Effector CD4-positive, alpha-beta T cell (primary cell): ENCODE data around the gene CFAP57.

Experiments used
- DNase-seq: peaks from one replicate; pipeline ENCODE4 v3.0.0-alpha.2; 2020

The CFAP57 gene

DNA sequence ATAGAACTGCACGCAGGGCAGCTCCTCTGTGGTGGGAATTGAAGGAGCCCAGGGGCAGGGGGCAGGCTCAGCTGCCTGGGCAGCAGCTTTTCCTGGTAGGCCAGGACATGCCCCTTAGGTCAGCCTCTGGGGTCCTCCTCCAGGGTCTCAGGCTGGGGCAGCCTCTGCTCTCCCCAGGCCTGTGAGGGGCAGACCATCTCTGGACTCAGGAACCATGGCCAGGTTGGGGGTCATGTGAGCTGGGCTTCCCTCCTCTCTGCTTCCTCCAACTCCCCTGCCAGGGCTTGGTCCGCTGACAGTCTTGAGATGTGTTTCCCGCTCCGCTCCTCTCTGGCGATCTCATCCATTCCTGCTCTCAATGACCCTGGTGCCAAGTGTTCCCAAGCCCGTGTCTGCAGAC lies 107.5 kb downstream of the CFAP57 start:
- DNase-seq: no peak

DNA sequence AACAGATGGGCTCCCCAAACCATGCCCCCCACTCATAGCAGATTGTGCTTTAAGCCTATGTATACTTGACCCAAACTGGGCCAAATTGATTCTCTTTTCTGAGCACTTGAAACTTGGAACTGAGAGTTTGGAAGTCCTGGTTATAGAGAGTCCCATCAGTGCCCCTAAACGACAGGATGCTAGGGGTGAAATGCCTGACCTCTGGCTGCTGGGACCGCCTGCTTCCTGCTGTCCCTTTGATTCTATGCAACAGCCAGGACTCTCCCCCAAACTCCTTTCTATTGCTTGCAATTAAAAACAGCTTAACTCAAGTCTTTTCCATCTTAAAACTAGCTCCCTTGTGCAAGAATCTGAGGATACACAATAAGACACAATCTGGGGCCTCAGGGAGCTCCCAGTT lies 108.6 kb downstream of the CFAP57 start:
- no peak for DNase-seq

DNA sequence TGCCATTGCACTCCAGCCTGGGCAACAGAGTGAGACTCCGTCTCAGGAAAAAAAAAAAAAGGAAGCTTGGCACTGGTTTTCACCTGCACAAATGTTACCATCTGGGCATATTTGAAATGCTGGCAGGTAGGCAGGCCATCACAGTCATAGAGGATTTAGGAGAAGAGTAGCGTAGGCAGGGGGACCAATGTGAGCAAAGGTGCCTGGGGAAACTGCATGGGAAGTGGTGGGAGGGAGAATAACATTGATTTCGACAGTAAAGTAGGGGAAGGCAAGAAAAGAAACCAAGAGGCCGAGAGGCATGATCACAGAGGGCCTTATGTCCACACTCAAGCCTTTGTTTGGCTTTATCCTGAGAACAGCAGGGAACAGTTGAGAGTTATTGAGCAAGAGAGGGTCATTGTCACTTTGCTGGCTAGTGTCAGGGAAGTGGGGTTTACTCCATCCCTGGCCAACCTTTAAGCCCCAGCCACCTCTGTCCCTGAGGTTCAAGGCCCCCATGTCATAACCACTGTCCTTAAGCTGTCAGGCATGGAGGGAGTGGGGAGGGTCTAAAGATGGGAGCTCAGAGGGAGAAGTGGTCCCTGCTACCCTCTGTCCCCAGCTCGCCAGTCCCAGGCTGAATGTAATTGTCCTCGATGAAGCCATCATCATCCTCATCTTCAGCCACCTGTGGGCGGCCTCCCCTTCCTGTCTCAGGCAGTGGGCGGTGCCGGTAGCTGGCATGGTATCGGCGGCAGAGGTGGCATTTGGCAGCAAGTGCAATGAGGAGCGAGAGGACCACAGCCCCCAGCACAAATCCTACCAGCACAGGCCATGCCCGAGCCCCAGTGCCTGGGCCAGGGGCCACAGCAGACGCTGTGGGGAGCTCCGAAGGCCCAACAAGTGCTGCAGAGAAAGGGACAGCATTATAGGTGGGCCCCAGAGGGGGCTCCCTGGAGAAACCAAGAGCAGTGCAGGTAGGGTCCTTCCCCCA lies 110.4 kb downstream of the CFAP57 start:
- no peak for DNase-seq

DNA sequence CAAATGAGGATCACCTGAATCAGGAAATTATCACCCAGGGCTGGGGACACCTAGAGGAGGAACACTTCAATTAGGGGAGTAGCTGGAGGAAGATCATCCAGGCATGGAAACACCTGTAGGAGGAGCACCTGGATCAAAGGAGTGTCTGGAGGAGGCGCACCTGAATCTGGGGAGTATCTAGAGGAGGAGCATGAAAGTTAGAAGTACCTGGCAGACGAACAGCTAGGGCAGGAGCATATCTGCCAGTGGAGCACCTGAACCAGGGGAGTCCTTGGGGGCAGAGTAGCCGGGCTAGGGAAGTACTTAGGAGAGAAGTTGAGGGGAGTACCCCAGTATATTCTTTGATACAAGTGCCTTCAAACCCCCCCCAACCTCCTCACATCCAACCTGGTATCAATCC lies 111.9 kb downstream of the CFAP57 start:
- DNase-seq: no peak

DNA sequence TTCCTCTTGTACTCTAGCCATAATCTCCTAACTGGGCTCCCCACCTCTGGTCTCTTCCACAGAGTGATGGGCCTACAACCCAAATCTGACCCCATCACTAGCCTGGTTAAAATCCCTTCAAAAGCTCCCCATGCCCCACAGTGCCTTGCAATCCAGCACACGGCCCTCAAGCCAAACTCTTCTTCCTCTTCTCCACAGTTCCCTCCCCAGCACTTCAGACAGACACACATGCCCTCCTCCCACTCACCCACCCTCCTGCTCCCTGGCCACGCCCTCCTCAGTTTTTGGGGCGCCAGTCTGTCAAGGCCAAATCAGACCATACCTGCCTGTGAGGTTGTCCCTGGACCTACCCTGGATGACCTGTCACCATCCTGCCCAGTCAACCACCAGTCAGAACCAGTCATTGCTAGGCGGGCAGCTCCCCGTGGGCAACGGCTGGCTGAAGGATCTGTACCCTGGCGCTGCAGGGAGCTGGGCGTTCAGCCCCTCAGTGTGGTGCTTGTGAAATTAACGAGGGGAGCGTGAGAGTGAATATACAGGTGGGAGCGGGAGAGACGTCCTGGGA lies 112.5 kb downstream of the CFAP57 start:
- no peak for DNase-seq

DNA sequence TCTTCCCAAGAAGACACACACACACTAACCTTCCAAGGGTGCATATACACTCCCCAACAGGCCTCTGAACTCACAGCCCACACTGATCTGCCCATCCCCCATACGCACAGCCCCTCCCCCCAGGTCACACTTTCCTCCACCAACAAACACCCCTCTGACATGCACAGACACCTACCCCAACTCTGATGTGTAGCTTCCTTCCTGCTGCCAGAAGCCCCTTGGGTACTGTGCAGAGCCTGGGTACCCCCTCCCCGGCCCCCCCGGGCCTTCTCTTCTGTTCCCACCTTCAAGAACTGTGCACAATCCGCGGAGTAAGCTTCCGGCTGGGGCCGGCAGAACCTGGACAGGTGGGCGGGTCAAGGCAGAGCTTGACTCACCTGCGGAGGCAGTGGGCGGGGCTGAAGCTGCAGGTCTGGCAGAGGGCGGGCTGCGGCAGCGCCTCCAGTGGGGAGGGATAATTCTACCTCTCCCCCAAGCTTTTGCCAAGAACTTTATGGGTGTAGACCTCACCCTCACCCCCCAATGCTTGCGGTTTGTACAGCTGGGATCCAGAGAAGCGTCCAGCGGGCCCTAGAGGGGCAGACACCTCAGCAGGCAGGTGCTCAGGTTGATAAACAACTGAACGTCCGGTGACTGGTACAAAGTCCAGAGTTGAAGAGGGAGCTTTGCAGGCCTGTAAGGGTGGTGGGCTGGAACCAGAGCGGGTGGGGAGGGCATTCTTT lies 113.3 kb downstream of the CFAP57 start, which contains the start of gene C1orf210:
Gene C1orf210 (minus strand): TSS at position 313 of the 722 bp plus-strand sequence. CDS start 2,311 bp downstream, outside the sequence.
- DNase-seq: no peak

DNA sequence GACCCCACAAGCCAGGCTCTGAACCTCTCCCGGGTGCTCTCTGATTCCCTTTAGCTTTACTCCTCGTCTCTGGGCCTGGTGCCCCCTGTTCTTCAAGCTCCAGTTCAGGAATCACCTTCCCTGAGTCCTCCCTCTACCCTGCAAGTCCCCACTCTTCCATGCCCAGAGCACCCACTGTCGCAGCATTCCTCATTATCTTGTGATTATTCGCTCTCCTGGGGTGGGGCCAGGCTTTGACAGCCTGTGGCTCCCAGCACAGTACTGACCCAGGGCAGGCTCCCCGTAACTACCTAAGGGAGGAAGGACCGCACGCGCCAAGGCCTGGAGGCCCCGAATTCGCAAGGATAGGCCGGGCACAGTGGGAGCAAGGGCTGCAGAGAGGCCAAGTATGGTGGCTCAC lies 114.0 kb downstream of the CFAP57 start:
- no peak for DNase-seq

DNA sequence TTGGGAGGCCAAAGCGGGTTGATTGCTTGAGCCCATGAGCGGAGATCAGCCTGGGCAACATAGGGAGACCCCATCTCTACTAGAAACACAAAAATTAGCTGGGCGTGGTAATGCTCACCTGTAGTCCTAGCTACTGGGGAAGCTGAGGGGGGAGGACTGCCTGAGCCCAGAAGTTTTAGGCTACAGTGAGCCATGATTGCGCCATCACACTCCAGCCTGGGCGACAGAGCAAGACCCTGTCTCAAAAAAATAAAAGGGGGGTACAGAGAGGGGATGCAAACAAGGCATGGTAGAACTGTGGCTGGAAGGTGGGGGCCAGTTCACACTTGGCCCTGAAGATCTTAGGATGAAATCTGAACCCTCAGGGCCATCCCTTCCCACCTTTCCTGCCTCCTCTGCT lies 114.4 kb downstream of the CFAP57 start:
- DNase-seq: no peak

DNA sequence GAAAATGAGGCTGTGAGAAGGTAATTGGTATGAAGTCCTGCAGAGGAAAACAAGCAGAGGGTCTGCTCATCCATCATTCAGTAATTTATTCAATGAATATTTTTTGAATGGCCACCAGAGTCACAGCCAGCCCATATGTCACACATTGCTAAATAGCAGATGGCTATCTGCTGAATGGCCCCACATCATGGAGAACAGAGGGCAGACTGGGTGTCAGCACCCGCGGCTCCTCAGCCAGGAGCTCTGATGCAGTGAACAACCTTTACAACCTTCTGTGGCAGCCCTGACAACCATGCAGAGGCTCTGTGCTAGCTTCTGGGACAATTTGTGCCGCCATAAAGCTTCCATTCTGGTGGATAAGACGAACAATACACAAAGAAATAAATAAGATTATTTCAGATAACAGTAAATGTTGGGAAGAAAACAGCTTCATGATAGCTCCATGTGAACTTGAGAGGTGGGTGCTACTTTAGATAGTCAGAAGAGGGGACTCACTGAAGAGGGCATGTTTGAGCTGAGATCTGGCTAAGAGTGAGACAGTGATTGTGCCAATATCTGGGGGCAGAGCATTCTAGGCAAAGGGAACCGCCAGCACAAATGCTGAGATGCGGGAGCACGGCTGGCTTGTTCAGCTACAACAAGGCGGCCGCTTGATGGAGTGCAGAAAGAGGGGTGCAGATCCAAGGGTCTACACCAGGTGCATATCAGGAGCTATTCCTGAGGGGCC lies 116.1 kb downstream of the CFAP57 start:
- DNase-seq: no peak

DNA sequence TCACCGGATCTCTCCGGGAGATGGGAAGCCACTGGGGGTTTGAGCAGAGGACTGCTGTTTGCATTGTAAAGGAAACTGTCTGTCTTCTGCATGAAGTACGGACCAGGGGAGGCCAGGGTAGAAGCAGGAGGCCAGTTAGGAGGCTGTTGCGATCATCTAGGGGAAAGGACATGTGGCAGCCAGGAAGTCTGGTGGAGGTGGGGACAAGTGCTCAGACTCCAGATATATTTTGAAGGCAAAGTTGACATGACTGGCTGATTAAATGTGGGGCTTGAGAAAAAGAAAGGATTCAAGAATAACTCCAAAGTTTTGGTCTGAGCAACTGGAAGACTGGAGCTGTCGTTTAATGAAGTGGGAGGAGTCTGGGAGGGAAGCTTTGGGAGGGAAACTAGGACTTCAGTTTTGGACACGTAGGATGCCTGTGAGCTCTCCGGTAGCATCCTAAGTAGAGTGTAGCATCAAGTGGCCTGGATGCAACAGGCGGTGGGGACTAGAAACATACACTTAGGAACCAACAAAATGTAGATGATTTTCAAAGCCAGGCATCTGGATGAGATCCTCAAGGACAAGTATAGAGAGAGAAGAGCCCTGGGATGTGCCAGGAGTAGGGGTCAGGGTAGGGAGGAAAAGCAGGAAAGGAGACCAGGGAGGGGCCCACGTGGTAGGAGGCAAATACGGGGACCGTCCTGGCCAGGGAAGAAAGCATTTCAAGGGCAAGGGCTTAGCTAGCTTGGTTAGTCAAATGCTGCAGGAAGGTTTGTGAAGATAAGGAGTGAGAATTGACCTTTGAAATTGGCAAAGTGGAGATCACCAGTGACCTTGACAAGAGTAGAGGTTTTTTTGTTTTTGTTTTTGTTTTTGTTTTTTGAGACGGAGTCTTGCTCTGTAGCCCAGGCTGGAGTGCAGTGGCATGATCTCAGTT lies 116.9 kb downstream of the CFAP57 start:
- DNase-seq: no peak

DNA sequence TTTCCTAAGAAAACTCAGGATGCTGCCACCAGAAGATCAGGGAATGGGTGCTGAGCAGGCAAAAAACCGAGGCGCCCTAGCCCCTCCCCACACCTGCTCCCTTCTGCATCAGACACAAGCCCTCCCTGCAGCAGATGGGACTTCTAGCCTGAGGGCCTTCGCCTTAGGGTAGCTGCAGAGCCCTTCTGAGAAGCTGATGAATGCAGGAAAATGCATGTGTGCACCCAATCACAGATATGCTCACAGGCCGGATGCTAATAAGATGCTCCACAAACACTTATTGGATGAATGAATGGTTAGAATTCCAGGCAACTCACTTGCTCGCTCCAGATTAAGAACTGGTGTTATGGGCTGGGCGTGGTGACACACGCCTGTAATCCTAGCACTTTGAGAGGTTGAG lies 120.1 kb downstream of the CFAP57 start:
- DNase-seq: no peak

DNA sequence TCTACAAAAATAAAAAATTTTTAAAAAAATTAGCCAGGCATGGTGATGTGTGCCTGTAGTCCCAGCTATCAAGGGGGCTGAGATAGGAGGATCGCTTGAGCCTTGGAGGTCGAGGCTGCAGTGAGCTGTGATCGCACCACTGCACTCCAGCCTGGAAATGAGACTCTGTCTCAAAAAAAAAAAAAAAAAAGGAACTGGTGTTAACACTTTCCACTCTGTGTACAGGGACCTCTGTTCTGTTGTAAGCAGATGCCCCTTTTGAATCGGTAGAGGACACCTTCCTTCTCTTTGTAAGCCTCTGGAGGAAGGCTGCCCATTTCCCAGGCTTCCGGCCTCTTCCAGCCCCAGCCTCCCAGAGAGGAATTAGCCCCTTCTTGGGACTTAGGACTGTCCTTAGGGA lies 120.5 kb downstream of the CFAP57 start:
- DNase-seq: no peak

DNA sequence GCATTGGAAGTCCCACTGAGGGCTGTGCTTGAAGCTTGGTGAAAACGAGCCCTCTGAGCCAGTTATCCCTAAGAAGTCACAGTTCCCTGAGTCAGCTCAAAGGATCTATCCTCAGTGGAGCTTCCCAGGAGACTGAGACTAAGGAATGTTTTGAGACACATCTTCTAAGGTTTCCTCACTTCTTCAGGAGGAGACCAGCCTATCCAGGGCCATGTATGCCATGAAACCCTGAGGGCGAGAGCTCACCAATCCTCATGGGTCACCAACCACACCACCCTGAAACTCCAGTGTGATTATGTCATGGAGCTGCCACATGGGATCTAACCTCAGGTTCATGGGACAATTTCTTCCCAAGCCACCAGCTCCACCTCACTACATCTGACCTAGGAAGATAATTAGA lies 121.0 kb downstream of the CFAP57 start:
- no peak for DNase-seq

DNA sequence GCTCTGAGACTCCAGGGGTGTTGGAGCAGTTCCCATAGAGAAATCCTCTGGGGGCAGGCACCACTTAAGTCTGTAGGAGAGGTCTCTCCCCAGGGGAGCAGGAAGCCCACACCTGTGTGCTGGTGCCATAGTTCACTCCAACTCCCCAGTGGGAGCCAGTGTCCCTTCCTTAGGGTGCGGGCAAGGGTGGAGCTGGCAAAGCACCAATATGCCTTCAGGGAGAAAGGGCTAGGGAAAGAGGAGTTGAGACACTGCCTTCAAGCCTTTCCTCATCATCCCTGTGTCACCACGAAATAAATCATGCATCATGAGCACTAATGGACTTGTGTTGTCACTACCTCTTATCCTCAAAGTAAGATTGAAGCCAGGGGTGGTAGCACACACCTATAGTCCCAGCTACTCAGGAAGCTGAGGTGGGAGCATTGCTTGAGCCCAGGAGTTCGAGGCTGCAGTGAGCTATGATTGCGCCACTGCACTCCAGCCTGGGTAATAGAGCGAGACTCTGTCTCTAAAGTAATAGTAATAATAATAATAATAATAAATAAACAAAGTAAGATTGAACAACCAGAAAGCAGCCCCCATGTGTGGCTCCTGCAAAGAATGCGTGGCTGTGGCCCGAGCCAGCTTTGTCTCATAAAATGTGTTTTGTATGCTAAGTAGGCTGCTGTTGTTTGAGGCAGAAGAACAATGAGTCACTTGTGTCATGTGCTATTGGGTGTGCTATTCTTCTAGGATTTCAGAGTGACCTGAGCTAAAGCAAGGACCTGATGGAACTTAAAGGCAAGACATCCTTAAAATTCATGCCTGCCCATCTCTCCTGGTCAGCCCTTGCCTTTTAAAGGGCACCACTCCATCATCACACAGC lies 122.0 kb downstream of the CFAP57 start:
- DNase-seq: no peak

DNA sequence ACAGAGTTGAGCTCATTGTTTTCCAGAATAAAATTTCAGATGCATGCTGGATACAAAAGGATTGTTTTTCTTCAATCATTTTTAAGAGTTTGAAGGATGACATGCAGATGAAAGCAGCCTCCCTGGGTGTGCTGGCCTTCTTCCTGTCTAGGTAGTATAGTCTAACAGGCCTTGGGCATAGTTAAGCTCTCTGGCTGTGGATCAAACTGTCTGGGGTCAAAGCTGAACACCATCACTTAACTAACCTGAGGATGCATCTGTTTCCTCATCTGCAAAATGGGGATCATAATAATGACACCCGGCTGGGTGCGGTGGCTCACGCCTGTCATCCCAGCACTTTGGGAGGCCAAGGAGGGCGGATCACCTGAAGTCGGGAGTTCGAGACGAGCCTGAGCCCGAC lies 122.6 kb downstream of the CFAP57 start:
- no peak for DNase-seq

DNA sequence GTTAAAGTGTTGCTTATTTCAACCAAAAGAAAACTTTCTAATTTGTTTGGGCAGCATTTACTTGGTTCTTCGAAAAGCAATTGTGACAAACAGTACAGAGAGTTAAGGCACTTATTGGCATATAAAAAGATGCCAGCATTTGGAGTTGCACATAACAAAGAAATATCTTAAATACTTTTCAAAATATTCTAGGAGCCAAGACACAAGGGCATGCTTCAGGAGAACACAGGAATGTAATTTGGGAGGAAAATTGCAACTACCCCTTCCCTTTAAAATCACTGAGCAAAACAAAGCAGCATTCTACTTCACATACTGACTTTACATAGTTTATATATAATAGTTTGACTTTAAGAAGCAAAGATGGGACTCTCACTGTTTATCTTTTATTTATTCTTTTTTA lies 124.1 kb downstream of the CFAP57 start:
- no peak for DNase-seq

DNA sequence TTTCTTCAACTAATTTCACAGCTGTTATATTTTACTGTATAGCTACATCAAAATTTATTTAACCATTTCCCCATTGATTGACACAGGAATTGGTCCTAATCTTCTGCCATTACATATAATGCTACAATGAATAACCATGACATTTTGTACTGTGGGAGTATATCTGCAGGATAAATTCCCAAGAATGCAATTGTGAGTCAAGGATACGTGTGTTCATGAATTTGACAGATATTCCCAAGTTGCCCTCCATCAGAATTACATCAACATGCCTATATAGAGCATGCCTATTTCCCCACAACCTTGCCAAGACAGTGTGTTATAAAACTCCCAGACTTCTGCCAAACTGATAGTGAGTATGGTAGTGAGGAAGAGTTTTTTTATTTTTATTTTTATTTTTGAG lies 125.9 kb downstream of the CFAP57 start:
- DNase-seq: no peak

DNA sequence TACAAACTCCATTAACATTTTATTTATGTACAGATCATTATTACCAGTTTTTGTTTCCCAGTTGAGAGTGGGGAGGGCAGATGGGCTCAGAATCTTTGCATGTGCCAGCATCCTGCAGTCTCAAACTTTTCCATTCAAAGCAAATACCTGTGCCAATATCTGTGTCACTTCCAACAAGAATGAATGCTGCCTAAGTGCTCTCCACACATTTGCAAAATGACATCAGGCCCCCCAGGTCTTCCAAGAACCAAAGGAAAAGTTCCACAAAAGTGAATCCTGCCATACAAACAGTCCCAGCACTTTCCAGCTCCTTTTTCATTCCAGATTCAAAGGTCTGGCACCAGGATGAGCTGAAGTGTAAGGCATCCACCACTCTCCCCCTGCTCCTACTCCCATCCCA lies 127.0 kb downstream of the CFAP57 start:
- no peak for DNase-seq

DNA sequence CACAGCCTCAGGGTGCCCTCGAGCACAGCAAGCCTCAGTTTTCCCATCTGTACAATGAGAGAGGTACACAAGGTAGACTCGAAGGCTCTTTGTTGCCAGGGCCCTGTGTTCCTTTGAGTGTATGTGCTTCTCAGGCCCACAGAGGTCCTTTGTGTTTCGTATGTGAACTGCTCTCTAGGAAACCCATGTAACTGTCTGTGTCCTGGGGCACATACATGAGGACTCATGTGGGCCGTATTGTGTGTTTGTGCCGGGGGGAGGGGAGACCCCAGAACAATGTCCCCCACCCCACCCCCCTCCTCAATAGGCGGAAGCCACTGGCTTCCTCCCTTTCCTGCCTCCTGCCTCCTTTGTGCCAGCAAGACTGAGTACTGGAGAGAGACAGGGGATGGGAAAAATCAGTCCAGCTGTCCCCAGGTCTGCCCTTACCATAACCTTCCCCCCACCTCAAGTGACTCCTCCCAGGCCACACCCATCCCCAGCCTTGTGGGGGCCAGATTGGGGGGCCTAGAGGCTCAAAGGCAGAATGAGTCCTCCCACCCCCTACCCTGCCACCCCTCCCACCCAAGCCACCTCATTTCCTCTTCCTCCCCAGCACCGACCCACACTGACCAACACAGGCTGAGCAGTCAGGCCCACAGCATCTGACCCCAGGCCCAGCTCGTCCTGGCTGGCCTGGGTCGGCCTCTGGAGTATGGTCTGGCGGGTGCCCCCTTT lies 128.4 kb downstream of the CFAP57 start, which contains the start of gene TIE1:
Gene TIE1 (plus strand): TSS at position 605 of the 717 bp plus-strand sequence. CDS start 90 bp downstream, at position 695.
- DNase-seq: no peak

DNA sequence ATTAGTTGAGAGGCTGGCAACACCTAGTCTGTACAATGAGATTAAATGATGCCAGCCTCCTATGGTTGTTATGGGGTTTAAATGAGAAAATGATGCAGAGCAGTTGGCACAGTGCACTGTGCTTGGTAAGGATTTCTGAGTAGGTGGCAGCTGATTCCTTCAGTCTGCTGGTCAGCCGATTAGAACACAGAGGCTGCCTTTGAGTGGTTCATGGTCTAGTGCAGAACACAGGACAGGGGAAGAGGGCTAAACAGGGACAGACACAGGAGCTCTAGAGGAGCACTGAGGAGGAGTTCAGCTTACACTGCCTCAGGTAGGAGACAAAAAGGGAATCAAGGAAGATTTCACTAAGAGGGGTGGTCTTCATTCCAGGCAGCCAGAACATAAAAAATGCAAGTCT lies 130.1 kb downstream of the CFAP57 start:
- DNase-seq: no peak
